Skin of body (tissue), 2 donors: ENCODE measurements around the gene SLC25A19. TPM values are rescaled to one million over a fixed set of nuclear protein-coding genes. Genes with fewer than 3 reads are reported as not detected.
A peak's percentile ranks its signal among the peaks of the same experiment; 100 is the strongest.

Source experiments
- DNase-seq: peaks from one replicate; lab custom pipeline; 2025; lab: John Stamatoyannopoulos, UW
- total RNA-seq: library from RNA; depleted of rRNA; stranded (reverse); fragments of >200 nt; gene quantifications from one replicate; pipeline ENCODE4 v1.2.3, GENCODE V29; 2014

The SLC25A19 gene
- total RNA-seq, result 4.0 TPM

GRCh38 chr17:75289115-75289831 lies at the start of gene SLC25A19:
TSS of gene SLC25A19 (minus strand) at chr17:75289433. CDS start at chr17:75286764, 2,669 bp downstream.
- DNase-seq, result peak; percentile 98

GRCh38 chr17:75338335-75338734 lies 49.1 kb upstream of the SLC25A19 start:
- no peak for DNase-seq

GRCh38 chr17:75335315-75335714 lies 46.1 kb upstream of the SLC25A19 start:
- DNase-seq, result no peak

GRCh38 chr17:75334723-75335122 lies 45.5 kb upstream of the SLC25A19 start:
- no peak for DNase-seq

- no peak for DNase-seq
Measured at GRCh38 chr17:75331671-75332070, 42.4 kb upstream of the SLC25A19 start.

GRCh38 chr17:75327757-75328156 lies 38.5 kb upstream of the SLC25A19 start:
- DNase-seq, result no peak

GRCh38 chr17:75326226-75326848 lies 37.1 kb upstream of the SLC25A19 start:
- no peak for DNase-seq

GRCh38 chr17:75325827-75326225 lies 36.6 kb upstream of the SLC25A19 start:
- DNase-seq, result no peak

- DNase-seq, result no peak
Measured at GRCh38 chr17:75325348-75325747, 36.1 kb upstream of the SLC25A19 start.

GRCh38 chr17:75321506-75321905 lies 32.3 kb upstream of the SLC25A19 start:
- no peak for DNase-seq

GRCh38 chr17:75319904-75320691 lies 30.9 kb upstream of the SLC25A19 start:
- DNase-seq, result no peak

- no peak for DNase-seq
Measured at GRCh38 chr17:75318615-75319222, 29.5 kb upstream of the SLC25A19 start.

GRCh38 chr17:75318211-75318610 lies 29.0 kb upstream of the SLC25A19 start:
- DNase-seq, result no peak

- no peak for DNase-seq
Measured at GRCh38 chr17:75317671-75318070, 28.4 kb upstream of the SLC25A19 start.

GRCh38 chr17:75316253-75316652 lies 27.0 kb upstream of the SLC25A19 start:
- DNase-seq, result no peak

GRCh38 chr17:75315541-75316243 lies 26.5 kb upstream of the SLC25A19 start:
- DNase-seq, result no peak

GRCh38 chr17:75313941-75314551 lies 24.8 kb upstream of the SLC25A19 start:
- DNase-seq, result no peak

- no peak for DNase-seq
Measured at GRCh38 chr17:75308732-75309629, 19.7 kb upstream of the SLC25A19 start.

- DNase-seq, result no peak
Measured at GRCh38 chr17:75307957-75308731, 18.9 kb upstream of the SLC25A19 start.
